ENCODE measurements around the gene GFY. TPM values are rescaled to one million over a fixed set of nuclear protein-coding genes. Genes with fewer than 3 reads are reported as not detected.

The GFY gene
- total and polyA plus RNA-seq, 9 of the 15 experiments (the other 6 are each of a cell fraction or from before 2014, with no cell fraction given): 0.06 to 0.40 (median 0.19) TPM; not detected in 3

DNA sequence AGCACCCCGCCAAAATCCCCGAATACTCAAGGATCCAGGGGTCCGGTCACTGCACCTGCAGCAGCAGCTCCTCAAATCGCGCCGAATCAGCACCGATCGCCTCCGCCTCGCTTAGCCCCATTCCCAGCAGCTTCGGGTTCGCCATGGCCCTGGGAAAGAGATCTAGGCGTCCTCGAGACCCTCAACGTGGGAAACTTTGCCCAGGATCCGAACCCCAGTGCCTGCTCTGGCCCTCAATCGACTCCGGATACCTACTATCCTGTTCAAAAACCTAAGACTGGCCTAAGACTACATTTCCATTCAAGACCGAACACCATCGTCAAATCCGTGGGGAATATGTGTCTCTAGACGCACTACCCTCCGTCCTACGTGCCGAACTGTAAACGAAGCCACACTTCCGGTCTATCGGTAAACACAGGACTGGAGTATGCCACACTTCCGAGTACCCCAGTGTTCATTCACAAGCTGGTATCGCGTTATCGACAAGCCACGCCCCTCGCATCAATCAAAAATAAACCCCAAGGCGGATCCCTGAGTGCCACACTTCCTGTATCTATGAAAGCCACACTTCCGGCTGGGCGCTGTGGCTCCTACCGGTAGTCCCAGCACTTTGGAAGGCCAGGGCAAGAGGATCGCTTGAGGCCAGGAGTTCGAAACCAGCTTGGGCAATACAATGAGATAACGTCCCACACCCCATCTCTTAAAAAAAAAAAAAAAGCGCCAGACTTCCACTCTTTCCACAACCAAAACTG is 26.4 kb downstream of the GFY start, which contains the start of gene PIH1D1 (continued):
- TF ChIP-seq PRPF4 (IDR thresholded peaks at IDR 0.05; ENCODE audit: insufficient read depth, low read depth, low read length, poor library complexity, severe bottlenecking) (no peak), RBM22 (IDR thresholded peaks at IDR 0.05; ENCODE audit: low read depth, low read length, poor library complexity, severe bottlenecking) (no peak), ZFX (CRISPR knock-in tag; IDR thresholded peaks at IDR 0.05) (0 out of 2 replicates have a peak, but pooled peaks have one; percentile 3), MYC (IDR thresholded peaks at IDR 0.05; ENCODE audit: low read depth, low read length) (peak; percentile 44), MYC (CRISPR knock-in tag; IDR thresholded peaks at IDR 0.05; ENCODE audit: borderline replicate concordance, low read depth) (no peak), HCFC1 (IDR thresholded peaks at IDR 0.05; ENCODE audit: low read depth, low read length) (peak; percentile 87), EP400 (IDR thresholded peaks at IDR 0.05) (peak; percentile 60), TBL1XR1 (IDR thresholded peaks at IDR 0.05; ENCODE audit: low read length in 2 of 2) (0 out of 4 replicates have a peak, but pooled peaks of 1 of the 2 experiments have one; percentile 19), RCOR1 (IDR thresholded peaks at IDR 0.05; ENCODE audit: borderline replicate concordance in 1 of 2, low read depth in 2 of 2, low read length in 2 of 2) (peak in 1 of 2 experiments; percentile 58; a peak in 2 of 4 replicates), FOXK1 (CRISPR knock-in tag; IDR thresholded peaks at IDR 0.05; ENCODE audit: borderline replicate concordance) (peak; percentile 85; the same call in 1 of the 2 replicates), TARDBP (IDR thresholded peaks at IDR 0.05) (no peak), ZKSCAN1 (IDR thresholded peaks at IDR 0.05; ENCODE audit: low read depth, low read length) (no peak), HSF4 (CRISPR knock-in tag; IDR thresholded peaks at IDR 0.05; ENCODE audit: borderline replicate concordance) (no peak), POLR2A (conservative IDR thresholded peaks at IDR 0.05) (peak; percentile 87), CC2D1A (IDR thresholded peaks at IDR 0.05) (peak; percentile 19; the same call in 1 of the 2 replicates), ZNF143 (CRISPR knock-in tag; IDR thresholded peaks at IDR 0.05) (peak; percentile 71; the same call in 1 of the 2 replicates), TAF7 (tag; IDR thresholded peaks at IDR 0.05) (peak; percentile 39; the same call in 1 of the 2 replicates), ATF1 (CRISPR knock-in tag; IDR thresholded peaks at IDR 0.05) (no peak), ATF1 (tag; IDR thresholded peaks at IDR 0.05) (peak; percentile 72), TCF7L2 (IDR thresholded peaks at IDR 0.05; ENCODE audit: low read depth, low read length) (no peak)
- TF ChIP-seq, protein P1, sequence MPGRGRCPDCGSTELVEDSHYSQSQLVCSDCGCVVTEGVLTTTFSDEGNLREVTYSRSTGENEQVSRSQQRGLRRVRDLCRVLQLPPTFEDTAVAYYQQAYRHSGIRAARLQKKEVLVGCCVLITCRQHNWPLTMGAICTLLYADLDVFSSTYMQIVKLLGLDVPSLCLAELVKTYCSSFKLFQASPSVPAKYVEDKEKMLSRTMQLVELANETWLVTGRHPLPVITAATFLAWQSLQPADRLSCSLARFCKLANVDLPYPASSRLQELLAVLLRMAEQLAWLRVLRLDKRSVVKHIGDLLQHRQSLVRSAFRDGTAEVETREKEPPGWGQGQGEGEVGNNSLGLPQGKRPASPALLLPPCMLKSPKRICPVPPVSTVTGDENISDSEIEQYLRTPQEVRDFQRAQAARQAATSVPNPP (IDR thresholded peaks at IDR 0.05; ENCODE audit: borderline replicate concordance, insufficient read depth, insufficient read length): no peak
- TF ChIP-seq, protein P2, sequence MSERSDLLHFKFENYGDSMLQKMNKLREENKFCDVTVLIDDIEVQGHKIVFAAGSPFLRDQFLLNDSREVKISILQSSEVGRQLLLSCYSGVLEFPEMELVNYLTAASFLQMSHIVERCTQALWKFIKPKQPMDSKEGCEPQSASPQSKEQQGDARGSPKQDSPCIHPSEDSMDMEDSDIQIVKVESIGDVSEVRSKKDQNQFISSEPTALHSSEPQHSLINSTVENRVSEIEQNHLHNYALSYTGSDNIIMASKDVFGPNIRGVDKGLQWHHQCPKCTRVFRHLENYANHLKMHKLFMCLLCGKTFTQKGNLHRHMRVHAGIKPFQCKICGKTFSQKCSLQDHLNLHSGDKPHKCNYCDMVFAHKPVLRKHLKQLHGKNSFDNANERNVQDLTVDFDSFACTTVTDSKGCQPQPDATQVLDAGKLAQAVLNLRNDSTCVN (CRISPR knock-in tag; IDR thresholded peaks at IDR 0.05): no peak
- TF ChIP-seq, protein P3, sequence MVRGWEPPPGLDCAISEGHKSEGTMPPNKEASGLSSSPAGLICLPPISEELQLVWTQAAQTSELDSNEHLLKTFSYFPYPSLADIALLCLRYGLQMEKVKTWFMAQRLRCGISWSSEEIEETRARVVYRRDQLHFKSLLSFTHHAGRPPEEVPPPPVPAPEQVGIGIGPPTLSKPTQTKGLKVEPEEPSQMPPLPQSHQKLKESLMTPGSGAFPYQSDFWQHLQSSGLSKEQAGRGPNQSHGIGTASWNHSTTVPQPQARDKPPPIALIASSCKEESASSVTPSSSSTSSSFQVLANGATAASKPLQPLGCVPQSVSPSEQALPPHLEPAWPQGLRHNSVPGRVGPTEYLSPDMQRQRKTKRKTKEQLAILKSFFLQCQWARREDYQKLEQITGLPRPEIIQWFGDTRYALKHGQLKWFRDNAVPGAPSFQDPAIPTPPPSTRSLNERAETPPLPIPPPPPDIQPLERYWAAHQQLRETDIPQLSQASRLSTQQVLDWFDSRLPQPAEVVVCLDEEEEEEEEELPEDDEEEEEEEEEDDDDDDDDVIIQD (CRISPR knock-in tag; IDR thresholded peaks at IDR 0.05): no peak
- TF ChIP-seq, protein P4, sequence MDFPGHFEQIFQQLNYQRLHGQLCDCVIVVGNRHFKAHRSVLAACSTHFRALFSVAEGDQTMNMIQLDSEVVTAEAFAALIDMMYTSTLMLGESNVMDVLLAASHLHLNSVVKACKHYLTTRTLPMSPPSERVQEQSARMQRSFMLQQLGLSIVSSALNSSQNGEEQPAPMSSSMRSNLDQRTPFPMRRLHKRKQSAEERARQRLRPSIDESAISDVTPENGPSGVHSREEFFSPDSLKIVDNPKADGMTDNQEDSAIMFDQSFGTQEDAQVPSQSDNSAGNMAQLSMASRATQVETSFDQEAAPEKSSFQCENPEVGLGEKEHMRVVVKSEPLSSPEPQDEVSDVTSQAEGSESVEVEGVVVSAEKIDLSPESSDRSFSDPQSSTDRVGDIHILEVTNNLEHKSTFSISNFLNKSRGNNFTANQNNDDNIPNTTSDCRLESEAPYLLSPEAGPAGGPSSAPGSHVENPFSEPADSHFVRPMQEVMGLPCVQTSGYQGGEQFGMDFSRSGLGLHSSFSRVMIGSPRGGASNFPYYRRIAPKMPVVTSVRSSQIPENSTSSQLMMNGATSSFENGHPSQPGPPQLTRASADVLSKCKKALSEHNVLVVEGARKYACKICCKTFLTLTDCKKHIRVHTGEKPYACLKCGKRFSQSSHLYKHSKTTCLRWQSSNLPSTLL (IDR thresholded peaks at IDR 0.05): no peak
